Naive B cell (primary cell): ENCODE results near the gene CCT4. TPM values are rescaled to one million over a fixed set of nuclear protein-coding genes. Genes with fewer than 3 reads are reported as not detected.
"Not testable (repeated sequence)": the region's sequence is repeated elsewhere in the genome, so short reads cannot be mapped to it uniquely, and the experiment has no call there.

Experiments
- ATAC-seq, 2 donors: fragments of 150-1000 bp; cut with Tn5 transposase; 2 replicates each; pipeline ENCODE4 v1.10.0; 2021; ENCODE audit warnings: low read depth in 2 of 2, mild to moderate bottlenecking in 2 of 2, moderate library complexity in 2 of 2
- DNase-seq: peaks from one replicate; pipeline ENCODE4 v3.0.0; 2022
- H3K27ac Mint-ChIP-seq, 6 donors: one replicate each; pipeline ENCODE4 v1.8.0; 2020 to 2022; ENCODE audit warnings: mild to moderate bottlenecking in 6 of 6, mixed read lengths in 6 of 6, moderate library complexity in 5 of 6, inconsistent platforms in 2 of 6
- H3K27me3 Mint-ChIP-seq, 3 donors: one replicate each; pipeline ENCODE4 v1.8.0; 2021 to 2022; ENCODE audit warnings: mixed read lengths in 3 of 3, mild to moderate bottlenecking in 1 of 3
- H3K36me3 Mint-ChIP-seq, 2 donors: one replicate each; pipeline ENCODE4 v1.8.0; 2020 to 2022; ENCODE audit warnings: mixed read lengths in 2 of 2, inconsistent platforms in 1 of 2, mild to moderate bottlenecking in 1 of 2
- H3K4me1 Mint-ChIP-seq, 3 donors: one replicate each; pipeline ENCODE4 v1.8.0; 2020 to 2022; ENCODE audit warnings: mixed read lengths in 3 of 3, inconsistent platforms in 1 of 3, mild to moderate bottlenecking in 1 of 3, moderate library complexity in 1 of 3
- H3K4me3 Mint-ChIP-seq, 8 donors: one replicate each; pipeline ENCODE4 v1.8.0; 2020 to 2022; ENCODE audit warnings: mild to moderate bottlenecking in 8 of 8, mixed read lengths in 8 of 8, moderate library complexity in 8 of 8, inconsistent platforms in 2 of 8
- H3K9me3 Mint-ChIP-seq, 7 donors: one replicate each; pipeline ENCODE4 v1.8.0; 2020 to 2022; ENCODE audit warnings: mixed read lengths in 7 of 7, mild to moderate bottlenecking in 5 of 7, inconsistent platforms in 2 of 7, moderate library complexity in 1 of 7
- polyA plus RNA-seq, 6 donors: library from polyadenylated mRNA; unstranded; fragments of 300-500 nt; fragmentation: Illumina TruSeq; gene quantifications; one replicate each; pipeline ENCODE4 v1.2.3, GENCODE V29; 2021; ENCODE audit warnings: low read depth in 6 of 6

Gene CCT4
- polyA plus RNA-seq, 6 donors from 2014 or later, result 89.8 to 142 (median 115) TPM

DNA sequence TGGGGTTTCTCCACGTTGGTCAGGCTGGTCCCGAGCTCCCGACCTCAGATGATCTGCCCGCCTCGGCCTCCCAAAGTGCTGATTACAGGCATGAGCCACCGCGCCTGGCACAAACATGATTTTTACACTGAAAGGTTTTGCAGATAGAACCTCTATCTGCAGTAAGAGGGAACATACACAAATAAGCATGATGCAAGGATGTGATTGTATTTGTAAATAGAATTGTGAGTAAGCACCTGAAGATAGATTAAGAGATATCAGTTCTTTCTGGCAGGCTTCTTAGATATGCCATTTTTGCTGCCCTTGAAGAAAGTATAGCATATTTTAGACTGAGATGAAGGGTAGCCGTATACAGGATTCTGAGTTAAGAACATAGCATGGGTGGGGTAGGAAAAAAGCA is 20.7 kb upstream of the CCT4 start:
- H3K36me3 Mint-ChIP-seq, result no peaks in the 10 kb centered on the region
- no peaks in the 10 kb centered on the region for H3K9me3 Mint-ChIP-seq
- DNase-seq (no peak), ATAC-seq (no peak)
- H3K27ac Mint-ChIP-seq, result peak overlapping the region in 1 of 6 donors; percentile 7
- no peak overlapping the region for H3K4me3 Mint-ChIP-seq
- H3K4me1 Mint-ChIP-seq, result peaks cover 14 to 37% (median 18%) of the 10 kb centered on the region in 3 donors
- H3K27me3 Mint-ChIP-seq, result no peaks in the 10 kb centered on the region

DNA sequence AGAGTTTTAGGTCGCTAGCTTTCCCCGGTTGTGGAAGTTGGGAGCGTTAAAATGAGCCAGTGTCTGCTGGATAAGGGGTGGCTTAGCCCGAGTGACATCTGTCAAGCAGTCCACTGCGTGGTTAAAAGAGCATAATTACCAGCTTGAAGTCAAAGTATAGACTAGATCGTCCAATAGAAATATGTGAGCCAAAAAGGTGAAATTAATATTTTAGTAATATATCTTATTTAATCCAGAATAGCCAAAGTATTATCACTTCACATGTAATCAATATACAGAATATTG is 17.7 kb upstream of the CCT4 start:
- peaks cover 12 to 35% (median 14%) of the 10 kb centered on the region in 3 donors for H3K4me1 Mint-ChIP-seq
- DNase-seq (no peak), ATAC-seq (no peak)
- H3K27ac Mint-ChIP-seq, result peak overlapping the region; percentile 63 to 98 (median 97)
- H3K27me3 Mint-ChIP-seq, result no peaks in the 10 kb centered on the region
- no peaks in the 10 kb centered on the region for H3K9me3 Mint-ChIP-seq
- H3K36me3 Mint-ChIP-seq, result no peaks in the 10 kb centered on the region
- peak overlapping the region; percentile 94 to 99 (median 98) for H3K4me3 Mint-ChIP-seq

DNA sequence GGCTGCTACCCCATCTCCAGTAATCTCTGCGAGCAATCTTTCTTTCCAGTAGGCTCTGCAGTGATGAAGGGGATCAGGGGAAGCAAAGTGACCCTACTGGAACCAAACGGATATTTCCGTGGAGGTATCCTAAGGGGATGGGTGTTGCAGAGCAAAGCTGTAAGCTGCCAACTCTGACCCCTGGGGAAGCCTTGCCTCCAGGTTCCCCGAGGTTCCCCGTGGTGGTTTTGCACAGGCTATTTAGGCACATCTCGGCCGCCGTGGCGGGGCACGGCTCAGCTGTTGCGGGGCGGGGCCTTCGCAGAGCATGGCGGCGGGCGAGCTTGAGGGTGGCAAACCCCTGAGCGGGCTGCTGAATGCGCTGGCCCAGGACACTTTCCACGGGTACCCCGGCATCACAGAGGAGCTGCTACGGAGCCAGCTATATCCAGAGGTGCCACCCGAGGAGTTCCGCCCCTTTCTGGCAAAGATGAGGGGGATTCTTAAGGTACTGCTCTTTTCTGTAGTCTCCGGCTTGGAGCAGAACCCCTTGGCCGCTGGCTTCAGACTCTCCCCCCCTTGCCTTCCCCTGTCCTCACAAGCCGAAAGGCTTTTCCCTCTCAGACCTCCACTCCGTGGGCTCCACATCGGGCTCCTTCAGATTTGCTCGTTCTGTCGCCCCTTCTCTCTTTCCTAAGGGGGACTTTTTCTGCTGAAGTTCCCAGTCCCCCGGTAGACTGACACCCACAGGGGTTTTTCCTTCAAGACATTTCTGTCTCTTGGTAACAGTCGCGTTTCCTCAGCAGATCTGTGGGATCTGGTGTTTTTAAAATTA is 17.1 kb upstream of the CCT4 start, which contains the start of gene COMMD1:
COMMD1 (plus strand) TSS at position 303 of the 814 bp plus-strand sequence; CDS start at position 308, 5 bp downstream.
- Mint-ChIP-seq H3K4me3 (peak within 1 kb of the TSS; percentile 94 to 99 (median 98)), H3K9me3 (no peaks in the 10 kb centered on the region), H3K36me3 (no peaks in the 10 kb centered on the region), H3K27me3 (no peaks in the 10 kb centered on the region), H3K27ac (peak within 1 kb of the TSS; percentile 63 to 98 (median 97)), H3K4me1 (peaks cover 12 to 35% (median 14%) of the 10 kb centered on the region in 3 donors)
- DNase-seq (peak; percentile 78), ATAC-seq (peak; percentile 99)

DNA sequence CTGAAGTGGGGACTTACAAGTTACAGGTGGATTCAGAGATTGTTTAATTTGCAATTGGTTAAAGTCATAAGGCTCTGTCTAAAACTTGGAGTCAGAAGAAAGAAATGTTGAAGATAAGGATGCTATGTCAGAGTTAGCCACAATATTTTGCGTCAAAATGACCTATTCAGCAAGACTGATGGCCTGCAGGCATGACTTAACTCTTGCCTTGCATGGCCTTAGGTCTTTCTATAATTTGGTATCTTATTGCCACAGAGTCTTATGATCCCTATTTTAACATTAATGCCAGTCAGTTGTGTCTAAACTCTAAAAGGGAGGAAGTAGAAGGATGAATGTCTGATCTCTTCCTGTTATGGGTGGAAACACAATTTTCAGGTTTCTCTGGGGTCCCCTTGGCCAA is 11.8 kb upstream of the CCT4 start:
- Mint-ChIP-seq H3K27ac (peak overlapping the region in 2 of 6 donors; percentile 27 to 39), H3K4me3 (no peak overlapping the region)

DNA sequence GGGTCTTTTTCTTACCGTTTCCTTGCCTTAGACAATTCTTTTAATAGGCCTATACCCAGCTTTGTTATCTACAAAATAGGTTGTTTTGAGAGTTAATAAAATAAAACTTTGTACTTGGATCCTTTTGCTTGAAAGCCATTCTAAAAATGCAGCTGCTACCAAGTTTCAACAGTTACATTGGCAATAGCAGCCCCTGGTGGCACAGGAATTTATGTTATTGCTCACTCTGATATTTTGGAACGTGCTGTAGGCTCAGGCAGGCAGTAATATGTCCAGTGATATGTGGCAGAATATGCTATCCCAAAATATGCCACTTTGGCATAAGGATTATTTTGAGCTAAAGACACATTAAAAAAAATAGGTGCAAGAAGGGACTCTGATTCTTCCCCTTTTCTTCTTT is 10.4 kb upstream of the CCT4 start:
- Mint-ChIP-seq H3K27ac (no peak overlapping the region), H3K9me3 (no peaks in the 10 kb centered on the region), H3K27me3 (no peaks in the 10 kb centered on the region), H3K4me1 (no peaks in the 10 kb centered on the region), H3K36me3 (no peaks in the 10 kb centered on the region), H3K4me3 (no peak overlapping the region)
- ATAC-seq (peak in 1 of 2 donors; percentile 36), DNase-seq (no peak)

More for the DNA sequence above, 11.8 kb upstream of the CCT4 start:
- peaks cover 0 to 4% (median 0%) of the 10 kb centered on the region in 3 donors for H3K4me1 Mint-ChIP-seq
- no peaks in the 10 kb centered on the region for H3K9me3 Mint-ChIP-seq
- H3K27me3 Mint-ChIP-seq, result no peaks in the 10 kb centered on the region
- H3K36me3 Mint-ChIP-seq, result no peaks in the 10 kb centered on the region
- no peak for ATAC-seq
- DNase-seq, result no peak

DNA sequence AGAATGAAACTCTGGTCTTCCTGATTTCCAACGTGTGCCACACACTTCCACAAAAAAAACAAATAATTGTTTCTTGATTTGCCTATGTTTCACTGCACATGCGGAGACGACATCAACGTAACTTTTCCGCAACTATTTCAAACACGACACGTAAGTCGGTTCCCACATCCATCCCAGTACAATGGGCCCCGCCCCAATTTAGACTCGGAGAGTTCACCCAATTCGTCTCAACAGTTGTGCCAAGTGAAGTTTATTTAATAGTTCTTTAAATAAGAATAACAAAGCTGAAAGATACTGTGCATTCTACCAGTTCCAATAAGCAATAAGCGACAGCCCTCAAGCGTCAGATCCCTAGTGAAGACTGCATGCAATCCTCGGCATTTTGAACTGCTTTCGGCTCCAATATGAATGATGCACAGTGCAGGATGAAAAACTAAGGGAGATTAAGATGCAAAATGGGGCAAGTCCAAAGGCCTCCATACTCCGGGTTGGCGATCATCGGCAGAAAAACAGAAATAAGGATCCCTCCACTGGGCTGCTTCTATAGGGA is 664 bp downstream of the CCT4 start:
- Mint-ChIP-seq H3K4me3 (peak overlapping the region; percentile 94 to 100 (median 98)), H3K27ac (peak overlapping the region; percentile 97 to 100 (median 99)), H3K36me3 (peaks cover 0 to 3% of the 10 kb centered on the region in 2 donors), H3K27me3 (no peaks in the 10 kb centered on the region), H3K9me3 (no peaks in the 10 kb centered on the region), H3K4me1 (peaks cover 19 to 33% (median 26%) of the 10 kb centered on the region in 3 donors)
- no peak for ATAC-seq
- peak; percentile 3 for DNase-seq

DNA sequence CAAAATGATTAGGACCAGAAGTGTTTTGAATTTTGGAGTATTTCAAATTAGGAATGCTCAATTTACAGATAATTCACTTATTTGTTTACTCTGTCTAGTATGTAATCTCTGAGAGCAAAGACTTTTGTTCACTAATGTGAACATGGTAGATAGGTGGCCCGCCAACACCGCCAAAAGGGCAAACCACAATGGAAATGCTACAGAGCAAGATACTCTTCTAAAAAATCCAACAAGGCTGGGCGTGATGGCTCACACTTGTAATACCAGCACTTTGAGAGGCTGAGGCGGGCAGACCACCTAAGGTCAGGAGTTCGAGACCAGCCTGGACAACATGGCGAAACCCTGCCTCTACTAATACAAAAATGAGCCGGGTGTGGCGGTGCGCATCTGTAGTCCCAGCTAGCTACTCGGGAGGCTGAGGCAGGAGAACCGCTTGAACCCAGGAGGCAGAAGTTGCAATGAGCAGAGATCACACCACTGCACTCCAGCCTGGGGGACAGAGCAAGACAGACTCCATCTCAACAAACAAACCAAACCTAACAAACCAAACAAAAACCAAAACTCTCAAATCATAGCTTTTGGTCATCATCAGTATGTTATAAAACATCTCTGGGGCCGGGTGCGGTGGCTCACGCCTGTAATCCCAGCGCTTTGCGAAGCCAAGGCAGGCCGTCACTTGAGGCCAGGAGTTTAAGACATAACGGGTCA is 2.4 kb downstream of the CCT4 start:
- Mint-ChIP-seq H3K9me3 (no peaks in the 10 kb centered on the region), H3K4me3 (peak overlapping the region in 4 of 8 donors; percentile 8 to 99 (median 97)), H3K4me1 (peaks cover 19 to 33% (median 26%) of the 10 kb centered on the region in 3 donors), H3K27me3 (no peaks in the 10 kb centered on the region), H3K36me3 (peaks cover 0 to 3% of the 10 kb centered on the region in 2 donors), H3K27ac (peak overlapping the region in 3 of 6 donors; percentile 34 to 99 (median 64))
- ATAC-seq, result no peak
- DNase-seq, result no peak

DNA sequence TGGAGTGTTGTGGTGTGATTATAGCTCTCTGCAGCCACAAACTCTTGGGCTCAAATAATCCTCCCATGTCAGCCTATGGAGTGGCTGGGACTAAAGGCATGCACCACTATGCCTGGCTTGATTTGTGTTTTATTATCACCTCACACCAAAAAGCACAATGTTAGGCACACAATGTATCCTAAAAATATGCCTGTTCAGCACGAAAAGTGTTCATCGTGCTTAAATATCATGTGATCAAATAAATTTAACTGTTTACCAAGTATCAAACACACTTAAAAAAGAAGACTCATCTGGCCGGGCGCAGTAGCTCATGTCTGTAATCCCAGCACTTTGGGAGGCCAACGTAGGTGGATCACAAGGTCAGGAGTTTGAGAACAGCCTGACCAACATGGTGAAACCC is 5.6 kb downstream of the CCT4 start:
- no peak for ATAC-seq
- H3K27ac Mint-ChIP-seq, result peak overlapping the region in 1 of 6 donors; percentile 65
- no peak for DNase-seq
- H3K36me3 Mint-ChIP-seq, result peaks cover 0 to 5% of the 10 kb centered on the region in 2 donors
- peaks cover 19 to 25% (median 20%) of the 10 kb centered on the region in 3 donors for H3K4me1 Mint-ChIP-seq
- H3K27me3 Mint-ChIP-seq, result no peaks in the 10 kb centered on the region
- H3K9me3 Mint-ChIP-seq, result no peaks in the 10 kb centered on the region
- no peak overlapping the region for H3K4me3 Mint-ChIP-seq

DNA sequence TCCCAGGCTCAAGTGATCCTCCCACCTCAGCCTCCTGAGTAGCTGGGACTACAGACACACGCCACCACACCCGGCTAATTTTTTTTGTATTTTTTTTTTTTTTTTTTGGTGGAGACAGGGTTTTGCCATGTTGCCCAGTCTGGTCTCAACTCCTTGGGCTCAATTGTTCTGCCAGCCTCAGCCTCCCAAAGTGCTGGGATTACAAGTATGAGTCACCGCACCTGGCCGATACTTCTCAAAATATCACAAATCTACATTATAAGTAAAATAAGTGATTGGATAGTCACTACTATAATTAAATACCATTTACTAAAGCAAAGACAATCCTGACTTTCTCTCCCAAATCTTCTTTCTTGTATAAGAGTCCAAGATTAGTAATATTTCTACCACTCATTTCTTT is 9.1 kb downstream of the CCT4 start:
- DNase-seq, result not testable (repeated sequence)
- peaks cover 1 to 16% of the 10 kb centered on the region in 2 donors for H3K36me3 Mint-ChIP-seq

DNA sequence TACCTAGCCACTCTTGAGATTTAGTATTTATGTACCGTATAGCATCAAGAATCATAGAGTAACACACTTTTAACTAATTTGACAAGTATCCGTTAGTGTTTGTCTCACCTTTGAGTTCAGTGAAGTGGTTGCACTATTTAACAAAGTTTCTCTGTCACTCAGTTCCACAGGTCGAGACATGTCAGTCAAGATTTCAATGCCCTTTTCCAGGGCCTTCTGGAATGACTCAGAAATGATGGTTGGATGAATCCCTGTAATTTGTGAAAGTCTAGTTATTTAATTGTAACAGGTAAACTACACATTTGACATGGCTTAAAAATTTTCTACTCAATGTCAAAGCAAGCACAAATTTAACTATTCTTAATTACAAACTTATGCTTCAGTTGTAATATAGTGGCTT is 9.7 kb downstream of the CCT4 start:
- H3K36me3 Mint-ChIP-seq, result peaks cover 6 to 16% of the 10 kb centered on the region in 2 donors
- no peaks in the 10 kb centered on the region for H3K9me3 Mint-ChIP-seq
- H3K27ac Mint-ChIP-seq, result no peak overlapping the region
- DNase-seq (no peak), ATAC-seq (no peak)
- no peak overlapping the region for H3K4me3 Mint-ChIP-seq
- no peaks in the 10 kb centered on the region for H3K4me1 Mint-ChIP-seq
- no peaks in the 10 kb centered on the region for H3K27me3 Mint-ChIP-seq

More for the DNA sequence above, 9.1 kb downstream of the CCT4 start:
- H3K4me1 Mint-ChIP-seq, H3K27me3 Mint-ChIP-seq, H3K9me3 Mint-ChIP-seq, ATAC-seq: not testable (repeated sequence)
- peak overlapping the region in 1 of 6 donors; percentile 21 for H3K27ac Mint-ChIP-seq
- peak overlapping the region in 1 of 8 donors; percentile 15 for H3K4me3 Mint-ChIP-seq

DNA sequence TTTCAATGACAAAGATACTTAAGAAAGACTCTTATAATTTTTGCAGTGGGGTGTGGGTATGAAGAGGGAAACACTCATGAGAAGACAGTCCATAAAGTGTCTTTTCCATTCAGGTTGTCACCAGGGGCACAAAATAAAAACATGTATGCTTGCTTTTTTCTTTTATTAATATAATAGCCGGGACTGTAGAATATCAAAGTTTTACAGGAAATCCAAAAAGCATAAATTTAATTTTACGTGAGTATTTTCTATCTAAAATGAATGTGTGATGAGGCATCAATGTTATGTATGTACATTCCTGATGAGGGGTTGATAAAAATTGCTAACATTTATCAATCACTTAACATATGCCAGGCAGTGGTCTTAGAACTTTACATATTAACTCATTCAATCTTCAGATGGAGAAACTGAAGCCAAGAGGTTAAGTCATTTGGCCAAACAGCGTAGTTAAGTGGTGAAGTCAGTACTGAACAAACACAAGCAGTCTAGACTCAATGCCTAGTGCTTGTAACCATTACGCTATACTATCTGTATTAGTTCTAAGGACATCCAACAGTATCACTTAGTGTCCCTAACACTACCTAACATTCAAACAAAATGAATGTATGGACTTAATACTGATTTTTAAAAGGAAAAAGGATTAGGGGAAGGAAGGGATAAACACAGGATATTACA is 10.7 kb downstream of the CCT4 start:
- ATAC-seq (no peak), DNase-seq (no peak)
- Mint-ChIP-seq H3K4me3 (no peak overlapping the region), H3K9me3 (no peaks in the 10 kb centered on the region), H3K27me3 (no peaks in the 10 kb centered on the region), H3K4me1 (no peaks in the 10 kb centered on the region), H3K27ac (peak overlapping the region in 1 of 6 donors; percentile 59), H3K36me3 (peaks cover 6 to 13% of the 10 kb centered on the region in 2 donors)

DNA sequence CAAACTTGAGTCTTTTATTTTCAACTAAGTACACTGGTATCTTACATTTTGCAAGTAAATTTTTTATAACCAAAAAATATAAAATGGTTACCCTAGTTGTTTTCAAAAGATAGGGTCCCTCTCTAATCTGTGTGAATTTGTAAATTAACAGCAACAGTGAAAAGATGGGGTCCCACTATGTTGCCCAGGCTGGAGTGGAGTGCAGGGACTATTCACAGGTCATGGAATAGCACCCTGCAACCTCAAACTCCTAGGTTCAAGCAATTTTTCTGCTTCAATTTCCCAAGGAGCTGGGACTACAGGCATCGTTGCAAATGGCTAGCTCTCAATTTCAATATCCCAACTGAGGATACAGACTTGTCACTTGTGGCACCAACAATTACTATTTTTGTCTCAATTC is 12.1 kb downstream of the CCT4 start:
- DNase-seq (no peak), ATAC-seq (no peak)
- Mint-ChIP-seq H3K36me3 (peaks cover 10 to 17% of the 10 kb centered on the region in 2 donors), H3K9me3 (no peaks in the 10 kb centered on the region), H3K4me3 (no peak overlapping the region), H3K4me1 (no peaks in the 10 kb centered on the region), H3K27me3 (no peaks in the 10 kb centered on the region), H3K27ac (no peak overlapping the region)

DNA sequence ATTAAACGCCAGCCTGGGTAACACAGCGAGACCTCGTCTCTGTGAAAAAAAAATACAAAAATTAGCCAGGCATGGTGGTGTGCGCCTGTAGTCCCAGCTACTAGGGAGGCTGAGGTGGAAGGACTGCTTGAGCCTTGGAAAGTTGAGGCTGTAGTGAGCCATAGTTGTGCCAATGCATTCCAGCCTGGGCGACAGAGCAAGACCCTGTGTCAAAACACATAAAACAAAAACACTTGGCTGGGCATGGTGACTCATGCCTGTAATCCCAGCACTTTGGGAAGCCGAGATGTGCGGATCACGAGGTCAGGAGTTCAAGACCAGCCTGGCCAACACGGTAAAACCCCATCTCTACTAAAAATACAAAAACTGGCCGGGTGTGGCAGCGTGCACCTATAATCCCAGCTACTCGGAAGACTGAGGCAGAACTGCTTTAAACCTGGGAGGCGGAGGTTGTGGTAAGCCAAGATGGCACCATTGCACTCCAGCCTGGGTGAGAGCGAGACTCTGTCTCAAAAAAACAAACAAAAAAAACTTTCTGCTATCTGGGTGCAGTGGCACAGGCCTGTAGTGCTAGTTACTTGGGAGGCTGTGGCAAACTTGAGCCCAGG is 21.9 kb downstream of the CCT4 start:
- Mint-ChIP-seq H3K9me3 (peaks cover 0 to 10% (median 4%) of the 10 kb centered on the region in 7 donors), H3K27ac (peak overlapping the region in 2 of 6 donors; percentile 26 to 76), H3K36me3 (peaks cover 17 to 29% of the 10 kb centered on the region in 2 donors)
- not testable (repeated sequence) for H3K27me3 Mint-ChIP-seq, DNase-seq, ATAC-seq, H3K4me3 Mint-ChIP-seq, H3K4me1 Mint-ChIP-seq
